Right cardiac atrium (tissue), 5 donors: ENCODE data around the gene DTD1. TPM values are rescaled to one million over a fixed set of nuclear protein-coding genes. Genes with fewer than 3 reads are reported as not detected.

Source experiments
- ATAC-seq, 2 donors: fragments of 200-7000 bp; cut with Tn5 transposase; one replicate each; pipeline versions ENCODE4 v1.8.0 to v1.9.1; 2020; ENCODE audit warnings: moderate library complexity in 2 of 2, mild to moderate bottlenecking in 1 of 2
- DNase-seq, 3 donors: peaks; one replicate each; pipeline ENCODE4 v3.0.0-alpha.2; 2020
- H3K27ac ChIP-seq: one replicate; pipeline ENCODE4 v1.5.1; 2013; ENCODE audit warnings: mild to moderate bottlenecking, low read length, control low read depth, moderate library complexity
- H3K27me3 ChIP-seq: one replicate; pipeline ENCODE4 v1.6.1; 2013; ENCODE audit not compliant: control insufficient read depth, insufficient read depth
- H3K4me1 ChIP-seq: one replicate; pipeline ENCODE4 v1.6.1; 2013; ENCODE audit warnings: low read length; ENCODE audit not compliant: control insufficient read depth, insufficient read depth
- H3K4me3 ChIP-seq: one replicate; pipeline ENCODE4 v1.5.1; 2013; ENCODE audit warnings: low read length, control low read depth
- H3K9me3 ChIP-seq: one replicate; pipeline ENCODE4 v1.6.1; 2013; ENCODE audit warnings: low read length; ENCODE audit not compliant: control insufficient read depth
- WGBS: extraction: QIAGEN DNeasy Blood & Tissue Kit; methylation state at CpG from one replicate; pipeline ENCODE4 v1.1.7; 2013; 5-methylcytosine and 5-hydroxymethylcytosine counted together
- intact Hi-C, 4 donors: fragments of 100-400 bp; cut with DNase I; formaldehyde crosslinking; loops; one replicate each; pipeline versions ENCODE4 v1.11.0 to v1.14.0; 2022 to 2023
- polyA plus RNA-seq: library from polyadenylated mRNA; stranded (reverse); fragments of 200-250 nt; gene quantifications from one replicate; pipeline ENCODE4 v1.2.3, GENCODE V29; 2013
- total RNA-seq, 4 donors: library from RNA; stranded (reverse); fragmentation: NEBNext Ultra II Directional; extraction: Animal tissue kit (Norgen Biotek cat#: 25700); gene quantifications; one replicate each; pipeline ENCODE4 v1.2.1, GENCODE V29; 2021
- donor health status: healthy with polysubstance abuse.
- donor health status: DM: no; HTN: yes; CAD: no.
- donor health status: DM: no; HTN: no; CAD: no.
- donor health status: DM: no; HTN: yes; CAD: no; lungs with severe emphysema.
- donor health status: DM: yes; HTN: yes; CAD: no.

DTD1 gene
- total and polyA plus RNA-seq, 5 donors = 10.5 to 17.8 (median 11.5) TPM

- Histone ChIP-seq H3K27ac (no peak overlapping the region), H3K27me3 (no peaks in the 10 kb centered on the region), H3K9me3 (no peaks in the 10 kb centered on the region), H3K4me3 (no peak overlapping the region), H3K4me1 (no peaks in the 10 kb centered on the region)
- ATAC-seq (no peak), DNase-seq (no peak)
- WGBS = 84% methylated on average over 2 of the region's 2 CpGs
- intact Hi-C loops = no loop called here
Measured at GRCh38 chr20:18663932-18664331, 76.1 kb downstream of the DTD1 start.

GRCh38 chr20:18665135-18665534 is 77.3 kb downstream of the DTD1 start:
- Histone ChIP-seq H3K9me3 (no peaks in the 10 kb centered on the region), H3K27ac (no peak overlapping the region), H3K4me3 (no peak overlapping the region), H3K27me3 (no peaks in the 10 kb centered on the region), H3K4me1 (no peaks in the 10 kb centered on the region)
- DNase-seq = no peak
- no peak for ATAC-seq
- WGBS = 91% methylated on average over 2 of the region's 2 CpGs
- intact Hi-C loops = no loop called here

- no peak for DNase-seq
Measured at GRCh38 chr20:18666803-18667415, 79.1 kb downstream of the DTD1 start.

GRCh38 chr20:18669241-18670019 is 81.6 kb downstream of the DTD1 start:
- ATAC-seq (no peak), DNase-seq (no peak)
- WGBS = 76% methylated on average over 15 of the region's 15 CpGs
- Histone ChIP-seq H3K27ac (no peak overlapping the region), H3K4me1 (no peaks in the 10 kb centered on the region), H3K4me3 (no peak overlapping the region), H3K9me3 (no peaks in the 10 kb centered on the region), H3K27me3 (no peaks in the 10 kb centered on the region)
- intact Hi-C loops = no loop called here

More at GRCh38 chr20:18666803-18667415, 79.1 kb downstream of the DTD1 start:
- intact Hi-C loops = no loop called here
- 74% methylated on average over 9 of the region's 9 CpGs for WGBS
- Histone ChIP-seq H3K4me3 (no peak overlapping the region), H3K4me1 (no peaks in the 10 kb centered on the region), H3K9me3 (no peaks in the 10 kb centered on the region), H3K27me3 (no peaks in the 10 kb centered on the region), H3K27ac (no peak overlapping the region)
- no peak for ATAC-seq

GRCh38 chr20:18671203-18671710 is 83.4 kb downstream of the DTD1 start:
- no peak overlapping the region for H3K27ac ChIP-seq
- no peaks in the 10 kb centered on the region for H3K9me3 ChIP-seq
- ATAC-seq (no peak), DNase-seq (no peak)
- 84% methylated on average over 3 of the region's 3 CpGs for WGBS
- H3K27me3 ChIP-seq = no peaks in the 10 kb centered on the region
- H3K4me3 ChIP-seq = no peak overlapping the region
- H3K4me1 ChIP-seq = no peaks in the 10 kb centered on the region
- intact Hi-C loops = no loop called here

- ATAC-seq = no peak
Measured at GRCh38 chr20:18672834-18673233, 85.0 kb downstream of the DTD1 start.

GRCh38 chr20:18676396-18676795 is 88.5 kb downstream of the DTD1 start:
- H3K27me3 ChIP-seq = no peaks in the 10 kb centered on the region
- intact Hi-C loops = no loop called here
- no peak overlapping the region for H3K4me3 ChIP-seq
- no peak overlapping the region for H3K27ac ChIP-seq
- ATAC-seq (no peak), DNase-seq (no peak)
- no peaks in the 10 kb centered on the region for H3K4me1 ChIP-seq
- H3K9me3 ChIP-seq = no peaks in the 10 kb centered on the region
- WGBS = 83% methylated on average over 7 of the region's 7 CpGs

More at GRCh38 chr20:18672834-18673233, 85.0 kb downstream of the DTD1 start:
- no peaks in the 10 kb centered on the region for H3K27me3 ChIP-seq
- no peaks in the 10 kb centered on the region for H3K9me3 ChIP-seq
- no peak overlapping the region for H3K4me3 ChIP-seq
- no peaks in the 10 kb centered on the region for H3K4me1 ChIP-seq
- WGBS = 93% methylated on average over 9 of the region's 9 CpGs
- intact Hi-C loops = no loop called here
- DNase-seq = no peak
- no peak overlapping the region for H3K27ac ChIP-seq

GRCh38 chr20:18677126-18677525 is 89.3 kb downstream of the DTD1 start:
- no peaks in the 10 kb centered on the region for H3K27me3 ChIP-seq
- no peaks in the 10 kb centered on the region for H3K9me3 ChIP-seq
- H3K4me1 ChIP-seq = no peaks in the 10 kb centered on the region
- H3K4me3 ChIP-seq = no peak overlapping the region
- DNase-seq (no peak), ATAC-seq (no peak)
- WGBS = 68% methylated on average over 4 of the region's 4 CpGs
- intact Hi-C loops = no loop called here
- no peak overlapping the region for H3K27ac ChIP-seq

- no peak overlapping the region for H3K4me3 ChIP-seq
- H3K4me1 ChIP-seq = no peaks in the 10 kb centered on the region
- no peaks in the 10 kb centered on the region for H3K27me3 ChIP-seq
- intact Hi-C loops = no loop called here
- ATAC-seq = no peak
- no peaks in the 10 kb centered on the region for H3K9me3 ChIP-seq
- DNase-seq = no peak
- H3K27ac ChIP-seq = no peak overlapping the region
- WGBS = 75% methylated on average over 10 of the region's 10 CpGs
Measured at GRCh38 chr20:18678549-18679419, 90.9 kb downstream of the DTD1 start.

- Histone ChIP-seq H3K9me3 (no peaks in the 10 kb centered on the region), H3K27me3 (no peaks in the 10 kb centered on the region), H3K27ac (no peak overlapping the region), H3K4me1 (no peaks in the 10 kb centered on the region), H3K4me3 (no peak overlapping the region)
- no peak for DNase-seq
- no peak for ATAC-seq
- intact Hi-C loops = no loop called here
Measured at GRCh38 chr20:18683839-18684238, 96.0 kb downstream of the DTD1 start.

GRCh38 chr20:18684775-18685174 is 96.9 kb downstream of the DTD1 start:
- no peak for DNase-seq
- 90% methylated on average over 2 of the region's 2 CpGs for WGBS
- Histone ChIP-seq H3K9me3 (no peaks in the 10 kb centered on the region), H3K27me3 (no peaks in the 10 kb centered on the region), H3K4me1 (no peaks in the 10 kb centered on the region), H3K27ac (no peak overlapping the region), H3K4me3 (no peak overlapping the region)
- intact Hi-C loops = no loop called here
- no peak for ATAC-seq
